MM.1S (cell line): ENCODE data around the gene VAMP1.

ENCODE experiments used
- DNase-seq: peaks from one replicate; pipeline ENCODE4 v3.0.0-alpha.2; 2015
- H2AFZ ChIP-seq: fragments of 300-600 bp; sonication (generic); 2 replicates; pipeline ENCODE4 v1.6.0; 2016; ENCODE audit warnings: antibody characterized with exemption, low read length
- H3F3A ChIP-seq: fragments of 300-600 bp; sonication (generic); 2 replicates; pipeline ENCODE4 v1.6.1; 2016; ENCODE audit warnings: mild to moderate bottlenecking, antibody characterized with exemption, low read length, moderate library complexity, mixed read lengths; ENCODE audit not compliant: insufficient read depth
- H3K27ac ChIP-seq: fragments of 300-600 bp; sonication (generic); 2 replicates; pipeline ENCODE4 v1.5.1; 2016; ENCODE audit warnings: mild to moderate bottlenecking, low read length
- H3K27me3 ChIP-seq: fragments of 300-600 bp; sonication (generic); replicated peaks from 2 replicates; pipeline ENCODE4 v1.6.0; 2016; ENCODE audit warnings: low read length; ENCODE audit not compliant: insufficient read depth
- H3K36me3 ChIP-seq: fragments of 300-600 bp; sonication (generic); replicated peaks from 2 replicates; pipeline ENCODE4 v1.6.1; 2016; ENCODE audit warnings: mild to moderate bottlenecking, low read length, mixed read lengths; ENCODE audit not compliant: insufficient read depth
- H3K4me1 ChIP-seq: fragments of 300-600 bp; sonication (generic); 2 replicates; pipeline ENCODE4 v1.6.1; 2016; ENCODE audit warnings: low read length, mixed read lengths
- H3K4me2 ChIP-seq: fragments of 300-600 bp; sonication (generic); 2 replicates; pipeline ENCODE4 v1.6.0; 2016; ENCODE audit warnings: low read depth, low read length
- H3K4me3 ChIP-seq: fragments of 300-600 bp; sonication (generic); 2 replicates; pipeline ENCODE4 v1.5.1; 2016; ENCODE audit warnings: low read length, mixed read lengths
- H3K79me2 ChIP-seq: fragments of 300-600 bp; sonication (generic); 2 replicates; pipeline ENCODE4 v1.6.1; 2016; ENCODE audit warnings: mixed run types, low read length, mixed read lengths
- H3K9ac ChIP-seq: fragments of 300-600 bp; sonication (generic); 2 replicates; pipeline ENCODE4 v1.6.1; 2016; ENCODE audit warnings: low read length, mixed read lengths
- H3K9me2 ChIP-seq: fragments of 300-600 bp; sonication (generic); replicated peaks from 2 replicates; pipeline ENCODE4 v1.6.1; 2016; ENCODE audit warnings: mild to moderate bottlenecking, low read length, mixed read lengths; ENCODE audit not compliant: insufficient read depth
- H3K9me3 ChIP-seq: fragments of 300-600 bp; sonication (generic); replicated peaks from 2 replicates; pipeline ENCODE4 v1.6.1; 2016; ENCODE audit warnings: mild to moderate bottlenecking, low read length, mixed read lengths; ENCODE audit not compliant: insufficient read depth
- H4K20me1 ChIP-seq: fragments of 300-600 bp; sonication (generic); 2 replicates; pipeline ENCODE4 v1.6.1; 2016; ENCODE audit warnings: mild to moderate bottlenecking, low read length, moderate library complexity, mixed read lengths; ENCODE audit not compliant: insufficient read depth
- EZH2 ChIP-seq: fragments of 300-600 bp; sonication (generic); optimal IDR thresholded peaks from 2 replicates; pipeline ENCODE3; 2017; ENCODE audit warnings: low read depth, mild to moderate bottlenecking, antibody characterized with exemption, low read length, mixed read lengths
- EZH2phosphoT487 ChIP-seq: fragments of 300-600 bp; sonication (generic); IDR thresholded peaks from 2 replicates; pipeline ENCODE4 v1.6.1; 2018; ENCODE audit warnings: antibody characterized with exemption, low read length
- TF ChIP-seq, protein P1 (sequence below): fragments of 300-600 bp; sonication (generic); IDR thresholded peaks from 2 replicates; pipeline ENCODE4 v1.5.1; 2016; ENCODE audit warnings: antibody characterized with exemption, low read length, mixed read lengths

The VAMP1 gene

DNA sequence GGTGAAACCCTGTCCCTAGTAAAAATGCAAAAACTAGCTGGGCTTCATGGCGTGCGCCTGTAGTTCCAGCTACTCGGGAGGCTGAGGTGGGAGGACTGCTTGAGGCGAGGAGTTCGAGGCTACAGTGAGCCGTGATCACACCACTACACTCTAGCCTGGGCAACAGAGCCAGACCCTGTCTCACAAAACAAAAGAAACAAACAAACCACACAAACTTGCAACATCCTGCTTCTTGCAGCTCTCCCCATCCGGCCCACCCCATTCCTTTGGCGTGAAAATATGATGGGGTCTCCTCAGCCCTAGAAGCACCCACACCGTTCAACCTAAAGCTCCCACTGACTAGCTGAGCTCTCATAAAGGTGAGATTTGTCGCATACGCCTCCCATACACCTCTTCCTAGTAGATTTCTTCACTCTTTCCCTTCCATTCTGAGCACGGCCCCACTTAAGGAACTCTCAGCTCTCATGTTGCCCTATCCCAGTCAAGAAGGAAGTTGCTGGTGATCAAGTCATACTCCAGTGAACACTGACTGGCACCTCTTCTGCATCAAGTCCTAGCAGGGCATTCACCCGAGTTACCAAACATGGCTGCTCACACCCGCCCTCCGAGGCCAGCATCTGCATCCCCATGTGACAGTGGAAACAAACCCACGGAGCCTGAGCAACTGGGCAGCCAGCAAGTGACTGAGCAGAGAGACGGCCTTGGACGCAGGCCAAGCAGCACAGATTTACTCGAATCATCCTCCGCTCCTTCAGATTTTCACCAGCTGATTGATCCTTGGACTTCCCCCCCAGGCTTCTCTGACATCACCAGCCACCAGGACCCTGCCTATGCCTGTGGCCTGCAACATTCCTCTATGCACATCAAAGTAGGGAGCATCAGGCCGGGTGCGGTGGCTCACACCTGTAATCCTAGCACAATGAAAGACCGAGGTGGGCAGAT lies 44.6 kb downstream of the VAMP1 start:
- H3K9me2 ChIP-seq = no peaks in the 10 kb centered on the region
- H3K4me3 ChIP-seq = no peak overlapping the region
- no peak for DNase-seq
- no peaks in the 10 kb centered on the region for H3F3A ChIP-seq
- no peak overlapping the region for H3K4me2 ChIP-seq
- H3K79me2 ChIP-seq = no peaks in the 10 kb centered on the region
- no peak overlapping the region for H3K27ac ChIP-seq
- TF ChIP-seq, protein P1, sequence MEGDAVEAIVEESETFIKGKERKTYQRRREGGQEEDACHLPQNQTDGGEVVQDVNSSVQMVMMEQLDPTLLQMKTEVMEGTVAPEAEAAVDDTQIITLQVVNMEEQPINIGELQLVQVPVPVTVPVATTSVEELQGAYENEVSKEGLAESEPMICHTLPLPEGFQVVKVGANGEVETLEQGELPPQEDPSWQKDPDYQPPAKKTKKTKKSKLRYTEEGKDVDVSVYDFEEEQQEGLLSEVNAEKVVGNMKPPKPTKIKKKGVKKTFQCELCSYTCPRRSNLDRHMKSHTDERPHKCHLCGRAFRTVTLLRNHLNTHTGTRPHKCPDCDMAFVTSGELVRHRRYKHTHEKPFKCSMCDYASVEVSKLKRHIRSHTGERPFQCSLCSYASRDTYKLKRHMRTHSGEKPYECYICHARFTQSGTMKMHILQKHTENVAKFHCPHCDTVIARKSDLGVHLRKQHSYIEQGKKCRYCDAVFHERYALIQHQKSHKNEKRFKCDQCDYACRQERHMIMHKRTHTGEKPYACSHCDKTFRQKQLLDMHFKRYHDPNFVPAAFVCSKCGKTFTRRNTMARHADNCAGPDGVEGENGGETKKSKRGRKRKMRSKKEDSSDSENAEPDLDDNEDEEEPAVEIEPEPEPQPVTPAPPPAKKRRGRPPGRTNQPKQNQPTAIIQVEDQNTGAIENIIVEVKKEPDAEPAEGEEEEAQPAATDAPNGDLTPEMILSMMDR = no peak
- TF ChIP-seq EZH2phosphoT487 (no peak), EZH2 (no peak)
- no peak overlapping the region for H3K9ac ChIP-seq
- no peaks in the 10 kb centered on the region for H4K20me1 ChIP-seq
- peaks cover 9% of the 10 kb centered on the region for H3K4me1 ChIP-seq
- no peaks in the 10 kb centered on the region for H3K9me3 ChIP-seq
- H2AFZ ChIP-seq = no peak overlapping the region
- no peaks in the 10 kb centered on the region for H3K27me3 ChIP-seq
- H3K36me3 ChIP-seq = no peaks in the 10 kb centered on the region

DNA sequence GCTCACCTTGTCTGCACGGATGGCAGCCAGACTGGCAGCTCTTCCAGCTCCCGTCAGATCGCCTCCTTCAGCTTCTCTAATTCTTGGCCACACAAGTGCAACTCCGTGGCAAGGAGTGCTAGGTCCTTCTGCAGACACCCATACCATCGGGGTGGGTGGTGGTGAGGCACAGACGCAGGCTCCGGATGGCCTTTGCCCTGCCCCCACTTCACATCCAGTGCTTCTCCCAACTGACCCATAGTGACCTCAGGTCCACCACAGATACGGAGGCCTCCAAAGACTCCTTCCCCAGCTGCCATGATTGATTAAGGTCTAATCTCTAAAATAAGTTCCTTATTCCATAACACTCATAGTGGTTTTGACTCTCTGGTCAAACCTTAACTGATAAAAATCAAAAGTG lies 45.6 kb downstream of the VAMP1 start:
- Histone ChIP-seq H3K27me3 (no peaks in the 10 kb centered on the region), H3K36me3 (no peaks in the 10 kb centered on the region), H2AFZ (no peak overlapping the region), H3F3A (no peaks in the 10 kb centered on the region), H3K27ac (no peak overlapping the region), H3K9me3 (no peaks in the 10 kb centered on the region), H4K20me1 (no peaks in the 10 kb centered on the region), H3K4me2 (no peak overlapping the region), H3K4me3 (no peak overlapping the region), H3K4me1 (peaks cover 9% of the 10 kb centered on the region), H3K9ac (no peak overlapping the region), H3K79me2 (no peaks in the 10 kb centered on the region), H3K9me2 (no peaks in the 10 kb centered on the region)
- no peak for DNase-seq
- TF ChIP-seq EZH2 = no peak
- TF ChIP-seq, protein P1 = no peak
- no peak for TF ChIP-seq EZH2phosphoT487

DNA sequence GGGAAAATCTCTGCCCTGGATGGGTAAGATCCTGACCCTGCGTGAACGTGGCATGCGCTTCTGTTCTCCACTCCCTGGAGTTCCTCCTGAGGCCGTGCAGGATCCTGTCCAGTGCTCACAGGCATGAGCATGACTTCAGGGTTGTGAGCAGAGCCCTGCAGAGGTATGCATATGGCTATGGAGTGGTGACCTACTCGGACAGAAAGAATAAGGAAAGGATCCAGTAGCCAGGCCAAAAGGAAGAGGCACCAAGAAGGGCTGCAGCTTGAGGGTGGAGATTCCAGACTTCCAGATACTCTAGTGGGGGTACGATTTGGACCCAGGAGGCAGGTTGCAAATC lies 46.5 kb downstream of the VAMP1 start:
- Histone ChIP-seq H3K27me3 (no peaks in the 10 kb centered on the region), H3K9ac (0 out of 2 replicates have a peak overlapping the region, but pooled peaks have one; percentile 3), H3F3A (no peaks in the 10 kb centered on the region), H4K20me1 (no peaks in the 10 kb centered on the region), H3K4me3 (no peak overlapping the region), H3K27ac (no peak overlapping the region), H2AFZ (peak overlapping the region; percentile 45), H3K79me2 (no peaks in the 10 kb centered on the region), H3K9me3 (no peaks in the 10 kb centered on the region), H3K9me2 (no peaks in the 10 kb centered on the region), H3K36me3 (no peaks in the 10 kb centered on the region), H3K4me2 (peak overlapping the region; percentile 44; the same call in 1 of the 2 replicates), H3K4me1 (peaks cover 9% of the 10 kb centered on the region)
- TF ChIP-seq EZH2 = no peak
- TF ChIP-seq EZH2phosphoT487 = no peak
- TF ChIP-seq, protein P1 = no peak
- no peak for DNase-seq
